Esophagus muscularis mucosa (tissue), 4 donors: Measurements from ENCODE around the gene GSG1L. TPM values are rescaled to one million over a fixed set of nuclear protein-coding genes. Genes with fewer than 3 reads are reported as not detected.

Experiments
- DNase-seq: peaks from one replicate; pipeline ENCODE4 v3.0.0-alpha.2; 2017; ENCODE audit errors: extremely low spot score
- H3K27ac ChIP-seq, 4 donors: fragments of 200-600 bp; sonication (generic); replicated peaks in 1 of 4; 1 replicate in 3 of 4; 2 replicates in 1 of 4; pipeline ENCODE4 v1.5.1; 2016 to 2019; ENCODE audit warnings: mild to moderate bottlenecking in 1 of 4
- H3K27me3 ChIP-seq, 4 donors: fragments of 200-600 bp; sonication (generic); one replicate each; pipeline versions ENCODE4 v1.5.1 to v1.6.0; 2016 to 2019
- H3K36me3 ChIP-seq, 4 donors: fragments of 200-600 bp; sonication (generic); one replicate each; pipeline ENCODE4 v1.5.1; 2016 to 2019
- H3K4me1 ChIP-seq, 4 donors: fragments of 200-600 bp; sonication (generic); one replicate each; pipeline ENCODE4 v1.5.1; 2016 to 2019
- H3K4me3 ChIP-seq, 4 donors: fragments of 200-600 bp; sonication (generic); 1 replicate in 2 of 4; 2 replicates in 2 of 4; pipeline ENCODE4 v1.5.1; 2016 to 2019; ENCODE audit warnings: mild to moderate bottlenecking in 4 of 4, moderate library complexity in 1 of 4
- H3K9me3 ChIP-seq, 4 donors: fragments of 200-600 bp; sonication (generic); 1 replicate in 3 of 4; 2 replicates in 1 of 4; pipeline ENCODE4 v1.5.1; 2016 to 2019
- CTCF ChIP-seq, 3 experiments: fragments of 200-600 bp in 2 of 3; fragments of 450-650 bp in 1 of 3; sonication (generic) in 2 of 3; IDR thresholded peaks; one replicate each; pipeline ENCODE4 v1.5.1; 2017 to 2019; ENCODE audit warnings: antibody characterized with exemption in 3 of 3, mild to moderate bottlenecking in 2 of 3, moderate library complexity in 1 of 3
- EP300 ChIP-seq: sonication (generic); formaldehyde crosslinking; IDR thresholded peaks from one replicate; pipeline ENCODE4 v1.6.1; 2017; ENCODE audit warnings: antibody characterized with exemption
- POLR2A ChIP-seq: fragments of 450-650 bp; IDR thresholded peaks from one replicate; pipeline ENCODE4 v1.6.1; 2017; ENCODE audit warnings: antibody characterized with exemption, moderate library complexity, mild to moderate bottlenecking, low read depth
- POLR2AphosphoS5 ChIP-seq, 2 donors: sonication (generic); formaldehyde crosslinking; IDR thresholded peaks; one replicate each; pipeline ENCODE4 v1.6.1; 2017; ENCODE audit warnings: antibody characterized with exemption in 2 of 2
- WGBS: methylation state at CpG from one replicate; pipeline ENCODE4 v1.1.5; 2018; 5-methylcytosine and 5-hydroxymethylcytosine counted together
- intact Hi-C: fragments of 100-400 bp; cut with DNase I; formaldehyde crosslinking; loops from one replicate; pipeline ENCODE4 v1.15.1; 2023
- total RNA-seq, 4 donors: library from RNA; depleted of rRNA; stranded (reverse); fragments of >200 nt; gene quantifications; one replicate each; pipeline versions ENCODE4 v1.1.0 to v1.2.1, GENCODE V29; 2016

Gene GSG1L
- total RNA-seq, 4 donors from 2014 or later, result 0.19 to 0.83 TPM; not detected in 2

- DNase-seq, result no peak
- Histone ChIP-seq H3K27ac (no peak overlapping the region), H3K4me1 (no peaks in the 10 kb centered on the region), H3K9me3 (no peaks in the 10 kb centered on the region), H3K4me3 (no peak overlapping the region), H3K36me3 (no peaks in the 10 kb centered on the region), H3K27me3 (peaks cover 0 to 8% (median 0%) of the 10 kb centered on the region in 4 donors)
- intact Hi-C loops, result no loop called here
- no peak for TF ChIP-seq POLR2A
- TF ChIP-seq POLR2AphosphoS5 (IDR thresholded peaks at IDR 0.05), result no peak
- no peak for TF ChIP-seq CTCF (IDR thresholded peaks at IDR 0.05)
- TF ChIP-seq EP300, result no peak
- 48% methylated on average over 6 of the region's 9 CpGs for WGBS
Measured at GRCh38 chr16:28010671-28011070, 52.8 kb downstream of the GSG1L start.

DNA sequence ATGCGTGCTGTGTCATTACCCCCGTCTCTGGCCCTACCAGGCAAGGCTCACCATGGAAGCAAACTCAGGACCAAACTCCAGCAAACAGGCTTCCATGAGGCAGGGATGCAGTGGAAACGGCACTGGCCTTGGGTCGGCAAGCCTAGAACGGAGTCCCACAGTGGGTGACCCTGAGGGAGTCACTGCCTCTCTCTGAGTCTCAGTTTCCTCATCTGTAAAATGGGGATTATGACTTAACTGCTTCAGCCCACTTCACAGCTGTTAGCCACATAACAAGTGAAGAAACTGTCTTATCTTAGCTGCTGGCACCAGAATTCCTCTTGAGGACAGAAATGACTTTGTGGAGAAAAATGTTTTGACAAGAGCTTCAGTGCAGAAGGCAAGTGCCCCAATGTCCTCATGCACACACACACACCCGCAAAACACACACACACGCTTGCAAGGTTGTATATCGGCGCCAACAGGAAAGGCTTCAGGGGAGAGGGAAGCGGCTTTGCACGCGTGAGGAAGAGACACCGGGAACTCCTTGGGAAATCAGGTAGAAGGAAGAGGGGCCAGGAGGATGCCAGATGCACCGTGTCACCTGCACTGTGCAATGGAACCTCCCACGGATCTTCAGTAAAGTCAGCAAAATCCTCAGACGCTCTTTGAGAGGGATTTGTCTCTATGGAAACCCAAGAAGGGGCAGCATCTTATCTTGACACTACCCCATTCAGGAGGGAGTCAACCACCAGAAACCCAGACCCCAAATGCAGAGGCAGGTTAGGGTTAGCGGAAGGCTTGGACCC is 53.7 kb downstream of the GSG1L start:
- intact Hi-C loops, result no loop called here
- H3K4me1 ChIP-seq, result no peaks in the 10 kb centered on the region
- H3K36me3 ChIP-seq, result no peaks in the 10 kb centered on the region
- 70% methylated on average over 17 of the region's 17 CpGs for WGBS
- no peak for DNase-seq
- peaks cover 0 to 8% (median 0%) of the 10 kb centered on the region in 4 donors for H3K27me3 ChIP-seq
- no peaks in the 10 kb centered on the region for H3K9me3 ChIP-seq
- H3K27ac ChIP-seq, result no peak overlapping the region
- TF ChIP-seq POLR2A, result no peak
- no peak for TF ChIP-seq CTCF (IDR thresholded peaks at IDR 0.05)
- TF ChIP-seq POLR2AphosphoS5 (IDR thresholded peaks at IDR 0.05), result no peak
- TF ChIP-seq EP300, result no peak
- no peak overlapping the region for H3K4me3 ChIP-seq

- no peak overlapping the region for H3K4me3 ChIP-seq
- H3K9me3 ChIP-seq, result no peaks in the 10 kb centered on the region
- intact Hi-C loops, result no loop called here
- H3K27ac ChIP-seq, result no peak overlapping the region
- H3K4me1 ChIP-seq, result no peaks in the 10 kb centered on the region
- DNase-seq, result no peak
- TF ChIP-seq POLR2AphosphoS5 (IDR thresholded peaks at IDR 0.05), result no peak
- TF ChIP-seq POLR2A, result no peak
- TF ChIP-seq EP300, result no peak
- TF ChIP-seq CTCF (IDR thresholded peaks at IDR 0.05), result no peak
- H3K36me3 ChIP-seq, result no peaks in the 10 kb centered on the region
- H3K27me3 ChIP-seq, result peaks cover 0 to 9% (median 0%) of the 10 kb centered on the region in 4 donors
- WGBS, result 81% methylated on average over 9 of the region's 9 CpGs
Measured at GRCh38 chr16:28003923-28004322, 59.6 kb downstream of the GSG1L start.

- no peak for DNase-seq
- H3K27ac ChIP-seq, result no peak overlapping the region
- H3K27me3 ChIP-seq, result peaks cover 0 to 9% (median 0%) of the 10 kb centered on the region in 4 donors
- 72% methylated on average over 14 of the region's 14 CpGs for WGBS
- no peak overlapping the region for H3K4me3 ChIP-seq
- intact Hi-C loops, result no loop called here
- H3K36me3 ChIP-seq, result no peaks in the 10 kb centered on the region
- TF ChIP-seq EP300, result no peak
- no peak for TF ChIP-seq POLR2A
- TF ChIP-seq CTCF (IDR thresholded peaks at IDR 0.05), result no peak
- no peak for TF ChIP-seq POLR2AphosphoS5 (IDR thresholded peaks at IDR 0.05)
- no peaks in the 10 kb centered on the region for H3K9me3 ChIP-seq
- no peaks in the 10 kb centered on the region for H3K4me1 ChIP-seq
Measured at GRCh38 chr16:28003021-28003865, 60.3 kb downstream of the GSG1L start.
